GM18951 (cell line): ENCODE data around the gene TDRD1.

Experiments
- POLR2A ChIP-seq: IDR thresholded peaks from 4 replicates; pipeline ENCODE4 v1.6.1; 2011; ENCODE audit warnings: mild to moderate bottlenecking; ENCODE audit not compliant: insufficient read length, insufficient read depth; ENCODE audit errors: extremely low read depth
- in situ Hi-C: fragments of 300-500 bp; cut with MboI; formaldehyde crosslinking; loops from one replicate; pipeline ENCODE4 v1.12.0; 2022; ENCODE audit warnings: low sequenced_read_pairs, mixed read lengths, inconsistent platforms; ENCODE audit not compliant: unreplicated experiment

TDRD1 gene

GRCh38 chr10:114233482-114233881 is 54.3 kb downstream of the TDRD1 start:
- no peak for TF ChIP-seq POLR2A
- in situ Hi-C loops: no loop called here

- in situ Hi-C loops: no loop called here
- no peak for TF ChIP-seq POLR2A
Measured at GRCh38 chr10:114234132-114234531, 55.0 kb downstream of the TDRD1 start.

GRCh38 chr10:114239117-114239993 is 60.2 kb downstream of the TDRD1 start, which contains the start of gene VWA2:
Gene VWA2, plus strand, starts transcription at chr10:114239254. Its CDS starts 9,460 bp downstream, at chr10:114248714.
- in situ Hi-C loops: no loop called here
- TF ChIP-seq POLR2A: no peak

- in situ Hi-C loops: no loop called here
- no peak for TF ChIP-seq POLR2A
Measured at GRCh38 chr10:114239994-114240345, 60.8 kb downstream of the TDRD1 start.

- TF ChIP-seq POLR2A: no peak
- in situ Hi-C loops: no loop called here
Measured at GRCh38 chr10:114242235-114242634, 63.1 kb downstream of the TDRD1 start.

GRCh38 chr10:114243661-114244060 is 64.5 kb downstream of the TDRD1 start:
- TF ChIP-seq POLR2A: no peak
- in situ Hi-C loops: no loop called here

- TF ChIP-seq POLR2A: no peak
- in situ Hi-C loops: no loop called here
Measured at GRCh38 chr10:114244126-114244525, 65.0 kb downstream of the TDRD1 start.

- TF ChIP-seq POLR2A: no peak
- in situ Hi-C loops: no loop called here
Measured at GRCh38 chr10:114245121-114245791, 66.1 kb downstream of the TDRD1 start.

- in situ Hi-C loops: no loop called here
- no peak for TF ChIP-seq POLR2A
Measured at GRCh38 chr10:114246679-114247305, 67.6 kb downstream of the TDRD1 start.

GRCh38 chr10:114250236-114250635 is 71.1 kb downstream of the TDRD1 start:
- in situ Hi-C loops: no loop called here

GRCh38 chr10:114250716-114251115 is 71.6 kb downstream of the TDRD1 start:
- TF ChIP-seq POLR2A: no peak
- in situ Hi-C loops: no loop called here

More at GRCh38 chr10:114250236-114250635, 71.1 kb downstream of the TDRD1 start:
- no peak for TF ChIP-seq POLR2A

- in situ Hi-C loops: no loop called here
- no peak for TF ChIP-seq POLR2A
Measured at GRCh38 chr10:114252092-114252491, 72.9 kb downstream of the TDRD1 start.

- TF ChIP-seq POLR2A: no peak
- in situ Hi-C loops: no loop called here
Measured at GRCh38 chr10:114252883-114253282, 73.7 kb downstream of the TDRD1 start.
